ENCODE data around the gene BRD3.

- no peak for TF ChIP-seq POLR2AphosphoS5 (IDR thresholded peaks at IDR 0.05; ENCODE audit: low read depth, low read length)
- no peak for TF ChIP-seq TAF1 (IDR thresholded peaks at IDR 0.05; ENCODE audit: borderline replicate concordance, insufficient read depth, low read length)
- TF ChIP-seq REST (IDR thresholded peaks at IDR 0.05; ENCODE audit: insufficient read depth in 1 of 2, low read depth in 2 of 2, low read length in 2 of 2), result no peak
- no peak for TF ChIP-seq SIN3A (IDR thresholded peaks at IDR 0.05; ENCODE audit: borderline replicate concordance, insufficient read depth, low read length)
- no peak for TF ChIP-seq FOXP2 (optimal IDR thresholded peaks at IDR 0.05; ENCODE audit: borderline replicate concordance, extremely low read depth, extremely low read length, insufficient read depth)
Measured at GRCh38 chr9:134061688-134062371, 6.0 kb downstream of the BRD3 start.

Measured in PFSK-1 (cell line).